GM12873 (cell line): ENCODE measurements around the gene PLXNB3.

Experiments used
- CTCF ChIP-seq: IDR thresholded peaks from 2 replicates; pipeline ENCODE4 v1.5.1; 2012; ENCODE audit warnings: low read depth, mild to moderate bottlenecking, moderate library complexity, low read length, control low read depth; ENCODE audit not compliant: insufficient read depth; ENCODE audit errors: missing control alignments

Gene PLXNB3

GRCh38 chrX:153764786-153765137, 713 bp downstream of the PLXNB3 start:
- no peak for TF ChIP-seq CTCF

GRCh38 chrX:153765138-153766079, 1.4 kb downstream of the PLXNB3 start:
- TF ChIP-seq CTCF: no peak

- TF ChIP-seq CTCF: no peak
Observed at GRCh38 chrX:153766098-153766817, 2.2 kb downstream of the PLXNB3 start.

- TF ChIP-seq CTCF: no peak
Observed at GRCh38 chrX:153766871-153767673, 3.0 kb downstream of the PLXNB3 start.

- TF ChIP-seq CTCF: no peak
Observed at GRCh38 chrX:153767674-153768055, 3.6 kb downstream of the PLXNB3 start.

- TF ChIP-seq CTCF: peak; percentile 17
Observed at GRCh38 chrX:153768311-153769157, 4.5 kb downstream of the PLXNB3 start.
